LNCaP clone FGC (cell line): ENCODE results near the gene RCAN1.

ENCODE experiments used
- DNase-seq: peaks from one replicate; pipeline ENCODE4 v3.0.0-alpha.2; 2011; ENCODE audit warnings: low read depth
- H3K4me3 ChIP-seq: 2 replicates; pipeline ENCODE4 v1.5.1; 2011; ENCODE audit warnings: mild to moderate bottlenecking, low read depth, low read length, control low read depth
- CTCF ChIP-seq: IDR thresholded peaks from 2 replicates; pipeline ENCODE4 v1.5.1; 2012; ENCODE audit warnings: mild to moderate bottlenecking; ENCODE audit not compliant: control insufficient read depth, insufficient read depth; ENCODE audit errors: extremely low read depth

RCAN1 gene

GRCh38 chr21:34639250-34639649 is 24.3 kb upstream of the RCAN1 start:
- no peak overlapping the region for H3K4me3 ChIP-seq
- no peak for TF ChIP-seq CTCF
- no peak for DNase-seq

GRCh38 chr21:34636961-34637360 is 22.0 kb upstream of the RCAN1 start:
- no peak overlapping the region for H3K4me3 ChIP-seq
- no peak for TF ChIP-seq CTCF
- DNase-seq: no peak

GRCh38 chr21:34635307-34635706 is 20.4 kb upstream of the RCAN1 start:
- 0 out of 2 replicates have a peak, but pooled peaks have one; percentile 17 for TF ChIP-seq CTCF
- no peak for DNase-seq
- H3K4me3 ChIP-seq: no peak overlapping the region

- no peak for TF ChIP-seq CTCF
- no peak for DNase-seq
- no peak overlapping the region for H3K4me3 ChIP-seq
Measured at GRCh38 chr21:34632498-34632897, 17.6 kb upstream of the RCAN1 start.

GRCh38 chr21:34630536-34631143 is 15.7 kb upstream of the RCAN1 start:
- DNase-seq: peak; percentile 17

GRCh38 chr21:34626131-34626530 is 11.2 kb upstream of the RCAN1 start:
- no peak for TF ChIP-seq CTCF
- no peak for DNase-seq

More at GRCh38 chr21:34630536-34631143, 15.7 kb upstream of the RCAN1 start:
- TF ChIP-seq CTCF: peak; percentile 84
- no peak overlapping the region for H3K4me3 ChIP-seq

GRCh38 chr21:34625030-34625593 is 10.2 kb upstream of the RCAN1 start:
- no peak for DNase-seq
- no peak overlapping the region for H3K4me3 ChIP-seq
- no peak for TF ChIP-seq CTCF

More at GRCh38 chr21:34626131-34626530, 11.2 kb upstream of the RCAN1 start:
- no peak overlapping the region for H3K4me3 ChIP-seq
